ENCODE data around the gene KCNJ1.

GRCh38 chr11:128840783-128841182 is 26.3 kb downstream of the KCNJ1 start:
- TF ChIP-seq CTCF (IDR thresholded peaks at IDR 0.05 in 2 of 3, conservative IDR thresholded peaks at IDR 0.05 in 1 of 3; ENCODE audit: control insufficient read depth in 2 of 3, extremely low read depth in 1 of 3, insufficient read depth in 1 of 3, low read depth in 3 of 3, low read length in 3 of 3) (no peak), NBN (IDR thresholded peaks at IDR 0.05) (no peak), CEBPB (IDR thresholded peaks at IDR 0.05; ENCODE audit: borderline replicate concordance in 1 of 2, low read depth in 2 of 2, low read length in 2 of 2) (no peak), FOS (IDR thresholded peaks at IDR 0.05; ENCODE audit: borderline replicate concordance, extremely low read depth, insufficient read length) (no peak), ATF3 (IDR thresholded peaks at IDR 0.05; ENCODE audit: borderline replicate concordance, extremely low read depth, low read depth, low read length) (no peak), CHD1 (IDR thresholded peaks at IDR 0.05; ENCODE audit: low read depth, low read length) (no peak), SIX5 (IDR thresholded peaks at IDR 0.05; ENCODE audit: low read depth, low read length, severe bottlenecking) (no peak), EZH2 (IDR thresholded peaks at IDR 0.05; ENCODE audit: borderline replicate concordance, control insufficient read depth, low read depth, low read length) (no peak), REST (IDR thresholded peaks at IDR 0.05; ENCODE audit: low read depth, low read length) (no peak), TCF12 (IDR thresholded peaks at IDR 0.05; ENCODE audit: low read depth, low read length) (no peak), RFX5 (IDR thresholded peaks at IDR 0.05; ENCODE audit: low read depth, low read length) (no peak), USF1 (IDR thresholded peaks at IDR 0.05; ENCODE audit: borderline replicate concordance, extremely low read length, insufficient read depth, low read depth, low read length) (no peak)

All from GM12878 (cell line).